ENCODE results near the gene PNPLA5.

DNA sequence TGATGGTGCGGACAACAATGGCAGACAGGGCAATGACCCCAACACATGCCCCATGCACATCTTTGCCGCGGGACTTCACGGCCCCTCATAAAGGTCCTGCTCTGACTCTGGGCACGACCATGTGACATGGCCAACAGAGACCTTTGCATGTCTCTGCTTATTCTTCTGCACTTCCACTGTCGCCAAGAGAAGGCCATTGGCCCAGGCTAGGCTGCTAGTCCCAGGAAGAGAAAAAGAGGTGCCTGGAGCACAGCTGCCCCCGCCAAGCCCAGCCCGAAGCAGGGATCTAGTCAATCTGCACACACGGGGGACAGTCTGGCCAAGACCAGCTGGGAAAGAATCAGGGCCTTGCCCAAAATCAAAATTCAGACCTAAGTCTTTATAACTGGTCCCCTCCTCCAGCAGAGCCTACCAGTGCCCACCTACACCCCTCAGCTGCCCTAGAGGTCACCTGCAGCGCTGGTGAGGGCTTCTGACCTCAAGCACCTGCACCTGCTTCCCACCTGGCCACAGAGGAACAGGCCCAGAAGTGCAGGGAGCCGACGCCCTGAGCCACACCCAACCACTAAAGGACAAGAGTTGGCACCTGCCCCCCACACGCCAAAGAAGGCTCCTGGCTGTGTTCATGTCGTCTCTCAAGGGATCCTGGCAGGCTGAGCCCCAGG is 37.6 kb downstream of the PNPLA5 start:
- TF ChIP-seq POLR2A (IDR thresholded peaks at IDR 0.05): no peak
- TF ChIP-seq, protein P1, sequence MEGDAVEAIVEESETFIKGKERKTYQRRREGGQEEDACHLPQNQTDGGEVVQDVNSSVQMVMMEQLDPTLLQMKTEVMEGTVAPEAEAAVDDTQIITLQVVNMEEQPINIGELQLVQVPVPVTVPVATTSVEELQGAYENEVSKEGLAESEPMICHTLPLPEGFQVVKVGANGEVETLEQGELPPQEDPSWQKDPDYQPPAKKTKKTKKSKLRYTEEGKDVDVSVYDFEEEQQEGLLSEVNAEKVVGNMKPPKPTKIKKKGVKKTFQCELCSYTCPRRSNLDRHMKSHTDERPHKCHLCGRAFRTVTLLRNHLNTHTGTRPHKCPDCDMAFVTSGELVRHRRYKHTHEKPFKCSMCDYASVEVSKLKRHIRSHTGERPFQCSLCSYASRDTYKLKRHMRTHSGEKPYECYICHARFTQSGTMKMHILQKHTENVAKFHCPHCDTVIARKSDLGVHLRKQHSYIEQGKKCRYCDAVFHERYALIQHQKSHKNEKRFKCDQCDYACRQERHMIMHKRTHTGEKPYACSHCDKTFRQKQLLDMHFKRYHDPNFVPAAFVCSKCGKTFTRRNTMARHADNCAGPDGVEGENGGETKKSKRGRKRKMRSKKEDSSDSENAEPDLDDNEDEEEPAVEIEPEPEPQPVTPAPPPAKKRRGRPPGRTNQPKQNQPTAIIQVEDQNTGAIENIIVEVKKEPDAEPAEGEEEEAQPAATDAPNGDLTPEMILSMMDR (IDR thresholded peaks at IDR 0.05 in 4 of 5, conservative IDR thresholded peaks at IDR 0.05 in 1 of 5): no peak

Measured in gastrocnemius medialis (tissue), 4 donors.